ENCODE measurements around the gene CYP4F11.
"Not testable (repeated sequence)": the region's sequence is repeated elsewhere in the genome, so short reads cannot be mapped to it uniquely, and the experiment has no call there.

The CYP4F11 gene

GRCh38 chr19:15874821-15875474 lies 59.4 kb downstream of the CYP4F11 start:
- no peak for DNase-seq (ENCODE audit: low spot score)

- DNase-seq (ENCODE audit: low spot score) = not testable (repeated sequence)
These were observed 60.6 kb downstream of the CYP4F11 start for GRCh38 chr19:15873771-15874170.

GRCh38 chr19:15871570-15871969 lies 62.8 kb downstream of the CYP4F11 start:
- no peak for DNase-seq (ENCODE audit: low spot score)

GRCh38 chr19:15869873-15870272 lies 64.5 kb downstream of the CYP4F11 start:
- no peak for DNase-seq (ENCODE audit: low spot score)

- DNase-seq (ENCODE audit: low spot score) = no peak
These were observed 65.2 kb downstream of the CYP4F11 start for GRCh38 chr19:15869109-15869555.

- no peak for DNase-seq (ENCODE audit: low spot score)
These were observed 67.7 kb downstream of the CYP4F11 start for GRCh38 chr19:15866636-15867035.

- DNase-seq (ENCODE audit: low spot score) = no peak
These were observed 69.5 kb downstream of the CYP4F11 start for GRCh38 chr19:15864824-15865223.

GRCh38 chr19:15863272-15863671 lies 71.1 kb downstream of the CYP4F11 start:
- no peak for DNase-seq (ENCODE audit: low spot score)

GRCh38 chr19:15862444-15862843 lies 71.9 kb downstream of the CYP4F11 start:
- no peak for DNase-seq (ENCODE audit: low spot score)

All from ecto neural progenitor cell (in vitro differentiated cells).